MM.1S (cell line): ENCODE results near the gene CNTROB.

ENCODE experiments used
- DNase-seq: peaks from one replicate; pipeline ENCODE4 v3.0.0-alpha.2; 2015
- H2AFZ ChIP-seq: fragments of 300-600 bp; sonication (generic); 2 replicates; pipeline ENCODE4 v1.6.0; 2016; ENCODE audit warnings: antibody characterized with exemption, low read length
- H3F3A ChIP-seq: fragments of 300-600 bp; sonication (generic); 2 replicates; pipeline ENCODE4 v1.6.1; 2016; ENCODE audit warnings: mild to moderate bottlenecking, antibody characterized with exemption, low read length, moderate library complexity, mixed read lengths; ENCODE audit not compliant: insufficient read depth
- H3K27ac ChIP-seq: fragments of 300-600 bp; sonication (generic); 2 replicates; pipeline ENCODE4 v1.5.1; 2016; ENCODE audit warnings: mild to moderate bottlenecking, low read length
- H3K27me3 ChIP-seq: fragments of 300-600 bp; sonication (generic); replicated peaks from 2 replicates; pipeline ENCODE4 v1.6.0; 2016; ENCODE audit warnings: low read length; ENCODE audit not compliant: insufficient read depth
- H3K36me3 ChIP-seq: fragments of 300-600 bp; sonication (generic); replicated peaks from 2 replicates; pipeline ENCODE4 v1.6.1; 2016; ENCODE audit warnings: mild to moderate bottlenecking, low read length, mixed read lengths; ENCODE audit not compliant: insufficient read depth
- H3K4me1 ChIP-seq: fragments of 300-600 bp; sonication (generic); 2 replicates; pipeline ENCODE4 v1.6.1; 2016; ENCODE audit warnings: low read length, mixed read lengths
- H3K4me2 ChIP-seq: fragments of 300-600 bp; sonication (generic); 2 replicates; pipeline ENCODE4 v1.6.0; 2016; ENCODE audit warnings: low read depth, low read length
- H3K4me3 ChIP-seq: fragments of 300-600 bp; sonication (generic); 2 replicates; pipeline ENCODE4 v1.5.1; 2016; ENCODE audit warnings: low read length, mixed read lengths
- H3K79me2 ChIP-seq: fragments of 300-600 bp; sonication (generic); 2 replicates; pipeline ENCODE4 v1.6.1; 2016; ENCODE audit warnings: mixed run types, low read length, mixed read lengths
- H3K9ac ChIP-seq: fragments of 300-600 bp; sonication (generic); 2 replicates; pipeline ENCODE4 v1.6.1; 2016; ENCODE audit warnings: low read length, mixed read lengths
- H3K9me2 ChIP-seq: fragments of 300-600 bp; sonication (generic); replicated peaks from 2 replicates; pipeline ENCODE4 v1.6.1; 2016; ENCODE audit warnings: mild to moderate bottlenecking, low read length, mixed read lengths; ENCODE audit not compliant: insufficient read depth
- H3K9me3 ChIP-seq: fragments of 300-600 bp; sonication (generic); replicated peaks from 2 replicates; pipeline ENCODE4 v1.6.1; 2016; ENCODE audit warnings: mild to moderate bottlenecking, low read length, mixed read lengths; ENCODE audit not compliant: insufficient read depth
- H4K20me1 ChIP-seq: fragments of 300-600 bp; sonication (generic); 2 replicates; pipeline ENCODE4 v1.6.1; 2016; ENCODE audit warnings: mild to moderate bottlenecking, low read length, moderate library complexity, mixed read lengths; ENCODE audit not compliant: insufficient read depth
- EZH2 ChIP-seq: fragments of 300-600 bp; sonication (generic); optimal IDR thresholded peaks from 2 replicates; pipeline ENCODE3; 2017; ENCODE audit warnings: low read depth, mild to moderate bottlenecking, antibody characterized with exemption, low read length, mixed read lengths
- EZH2phosphoT487 ChIP-seq: fragments of 300-600 bp; sonication (generic); IDR thresholded peaks from 2 replicates; pipeline ENCODE4 v1.6.1; 2018; ENCODE audit warnings: antibody characterized with exemption, low read length
- TF ChIP-seq, protein P1 (sequence below): fragments of 300-600 bp; sonication (generic); IDR thresholded peaks from 2 replicates; pipeline ENCODE4 v1.5.1; 2016; ENCODE audit warnings: antibody characterized with exemption, low read length, mixed read lengths

CNTROB gene

DNA sequence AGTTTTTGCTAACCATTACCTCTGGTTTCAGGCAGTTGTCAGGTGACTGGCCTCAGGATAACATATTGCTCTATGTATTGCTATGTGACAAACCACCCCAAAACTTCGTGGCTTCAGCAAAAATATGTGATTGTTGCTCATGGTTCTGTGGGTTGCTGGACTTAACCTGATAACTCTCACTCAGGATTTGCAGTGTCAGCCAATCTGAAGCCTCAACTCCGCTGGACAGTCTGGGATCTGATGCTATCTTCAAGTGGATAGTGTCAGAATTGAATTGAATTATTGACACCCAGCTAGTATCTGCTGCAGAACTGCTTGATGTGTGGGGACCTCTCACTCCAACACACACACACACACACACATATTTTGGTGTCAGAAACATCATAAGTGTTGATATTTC is 35.7 kb downstream of the CNTROB start:
- Histone ChIP-seq H2AFZ (no peak overlapping the region), H3K79me2 (no peaks in the 10 kb centered on the region), H3K4me1 (no peaks in the 10 kb centered on the region), H3K9me3 (no peaks in the 10 kb centered on the region), H3F3A (0 out of 2 replicates have a peak, but pooled peaks cover 2% of the 10 kb centered on the region), H3K36me3 (no peaks in the 10 kb centered on the region), H3K4me2 (no peak overlapping the region), H3K9ac (no peak overlapping the region), H3K4me3 (no peak overlapping the region), H3K9me2 (no peaks in the 10 kb centered on the region), H3K27ac (no peak overlapping the region), H4K20me1 (no peaks in the 10 kb centered on the region), H3K27me3 (peaks cover 17% of the 10 kb centered on the region)
- DNase-seq, result no peak
- TF ChIP-seq EZH2 (no peak), EZH2phosphoT487 (no peak)
- TF ChIP-seq, protein P1, sequence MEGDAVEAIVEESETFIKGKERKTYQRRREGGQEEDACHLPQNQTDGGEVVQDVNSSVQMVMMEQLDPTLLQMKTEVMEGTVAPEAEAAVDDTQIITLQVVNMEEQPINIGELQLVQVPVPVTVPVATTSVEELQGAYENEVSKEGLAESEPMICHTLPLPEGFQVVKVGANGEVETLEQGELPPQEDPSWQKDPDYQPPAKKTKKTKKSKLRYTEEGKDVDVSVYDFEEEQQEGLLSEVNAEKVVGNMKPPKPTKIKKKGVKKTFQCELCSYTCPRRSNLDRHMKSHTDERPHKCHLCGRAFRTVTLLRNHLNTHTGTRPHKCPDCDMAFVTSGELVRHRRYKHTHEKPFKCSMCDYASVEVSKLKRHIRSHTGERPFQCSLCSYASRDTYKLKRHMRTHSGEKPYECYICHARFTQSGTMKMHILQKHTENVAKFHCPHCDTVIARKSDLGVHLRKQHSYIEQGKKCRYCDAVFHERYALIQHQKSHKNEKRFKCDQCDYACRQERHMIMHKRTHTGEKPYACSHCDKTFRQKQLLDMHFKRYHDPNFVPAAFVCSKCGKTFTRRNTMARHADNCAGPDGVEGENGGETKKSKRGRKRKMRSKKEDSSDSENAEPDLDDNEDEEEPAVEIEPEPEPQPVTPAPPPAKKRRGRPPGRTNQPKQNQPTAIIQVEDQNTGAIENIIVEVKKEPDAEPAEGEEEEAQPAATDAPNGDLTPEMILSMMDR, result no peak

DNA sequence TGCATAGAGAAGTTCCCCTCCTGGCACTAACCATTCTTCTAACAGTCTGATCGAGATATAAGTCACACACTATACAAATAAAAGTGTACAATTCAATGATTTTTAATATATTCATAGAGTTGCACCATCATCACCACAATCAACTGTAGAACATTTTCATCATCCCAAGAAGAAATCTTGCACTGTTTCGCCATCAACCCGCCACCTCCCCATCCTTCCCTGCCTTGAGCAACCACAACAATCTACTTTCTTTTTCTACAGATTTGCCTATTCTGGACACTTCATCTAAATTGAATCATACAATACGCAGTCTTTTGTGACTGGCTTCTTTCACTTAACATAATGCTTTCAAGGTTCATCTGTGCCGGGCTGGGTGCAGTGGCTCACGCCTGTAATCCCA is 37.4 kb downstream of the CNTROB start:
- H3K79me2 ChIP-seq, result no peaks in the 10 kb centered on the region
- no peak overlapping the region for H2AFZ ChIP-seq
- no peaks in the 10 kb centered on the region for H3K36me3 ChIP-seq
- H3K27me3 ChIP-seq, result peaks cover 25% of the 10 kb centered on the region
- no peaks in the 10 kb centered on the region for H3K9me2 ChIP-seq
- H3K9ac ChIP-seq, result no peak overlapping the region
- no peak overlapping the region for H3K4me2 ChIP-seq
- DNase-seq, result no peak
- H4K20me1 ChIP-seq, result no peaks in the 10 kb centered on the region
- H3K27ac ChIP-seq, result no peak overlapping the region
- 0 out of 2 replicates have a peak, but pooled peaks cover 2% of the 10 kb centered on the region for H3F3A ChIP-seq
- H3K4me1 ChIP-seq, result no peaks in the 10 kb centered on the region
- H3K4me3 ChIP-seq, result no peak overlapping the region
- TF ChIP-seq EZH2phosphoT487 (no peak), EZH2 (no peak)
- TF ChIP-seq, protein P1, result no peak
- no peaks in the 10 kb centered on the region for H3K9me3 ChIP-seq

DNA sequence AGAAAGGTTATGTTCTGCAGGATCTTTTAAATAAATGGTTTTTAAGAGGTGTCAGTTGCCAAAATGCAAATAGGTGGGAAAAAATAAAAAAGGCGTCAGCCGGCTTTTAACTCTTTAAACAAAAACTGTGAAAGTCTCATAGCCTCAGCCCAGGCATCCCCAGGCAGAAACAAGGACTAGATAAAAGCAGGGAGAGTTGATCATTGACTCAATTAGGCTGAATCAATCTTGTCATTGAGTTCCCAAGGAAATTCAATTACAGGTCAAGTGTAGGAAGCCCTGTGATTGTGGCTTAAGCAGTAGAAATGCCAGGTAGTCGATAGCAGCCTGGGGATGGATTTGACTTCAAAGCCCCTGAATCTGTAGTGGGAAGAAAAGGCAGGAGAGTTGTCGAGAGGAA is 39.6 kb downstream of the CNTROB start:
- no peak overlapping the region for H3K27ac ChIP-seq
- no peaks in the 10 kb centered on the region for H3K79me2 ChIP-seq
- no peaks in the 10 kb centered on the region for H4K20me1 ChIP-seq
- TF ChIP-seq, protein P1, result no peak
- no peak for TF ChIP-seq EZH2phosphoT487
- no peak overlapping the region for H3K4me3 ChIP-seq
- peaks cover 41% of the 10 kb centered on the region for H3K27me3 ChIP-seq
- no peak overlapping the region for H3K9ac ChIP-seq
- no peaks in the 10 kb centered on the region for H3K9me2 ChIP-seq
- H3K4me1 ChIP-seq, result no peaks in the 10 kb centered on the region
- H3K36me3 ChIP-seq, result no peaks in the 10 kb centered on the region
- no peaks in the 10 kb centered on the region for H3F3A ChIP-seq
- no peak for DNase-seq
- H2AFZ ChIP-seq, result no peak overlapping the region
- no peaks in the 10 kb centered on the region for H3K9me3 ChIP-seq
- H3K4me2 ChIP-seq, result no peak overlapping the region
